GM13976 (cell line): Measurements from ENCODE around the gene AUTS2.
"Not testable (repeated sequence)": the region's sequence is repeated elsewhere in the genome, so short reads cannot be mapped to it uniquely, and the experiment has no call there.

Experiments used
- DNase-seq: peaks from one replicate; pipeline ENCODE4 v3.0.0; 2012; ENCODE audit warnings: low spot score
- CTCF ChIP-seq: IDR thresholded peaks from 2 replicates; pipeline ENCODE4 v1.5.1; 2012; ENCODE audit warnings: borderline replicate concordance, mild to moderate bottlenecking; ENCODE audit not compliant: insufficient read depth; ENCODE audit errors: extremely low read depth, missing control alignments, control extremely low read depth
- in situ Hi-C: fragments of 300-500 bp; cut with MboI; formaldehyde crosslinking; loops from one replicate; pipeline ENCODE4 v1.12.0; 2022; ENCODE audit warnings: low sequenced_read_pairs, mixed read lengths, inconsistent platforms; ENCODE audit not compliant: unreplicated experiment

AUTS2 gene

GRCh38 chr7:70645876-70646351 is 1047.6 kb downstream of the AUTS2 start:
- no peak for TF ChIP-seq CTCF
- no peak for DNase-seq
- in situ Hi-C loops: no loop called here

GRCh38 chr7:70646536-70647248 is 1048.4 kb downstream of the AUTS2 start:
- in situ Hi-C loops: no loop called here
- DNase-seq: no peak
- no peak for TF ChIP-seq CTCF

- TF ChIP-seq CTCF: no peak
- DNase-seq: peak; percentile 68
- in situ Hi-C loops: no loop called here
Measured at GRCh38 chr7:70647801-70648498, 1049.7 kb downstream of the AUTS2 start.

GRCh38 chr7:70648499-70648861 is 1050.2 kb downstream of the AUTS2 start:
- DNase-seq, in situ Hi-C loops: not testable (repeated sequence)

GRCh38 chr7:70649323-70649722 is 1051.0 kb downstream of the AUTS2 start:
- in situ Hi-C loops: no loop called here
- DNase-seq: no peak
- no peak for TF ChIP-seq CTCF

GRCh38 chr7:70654146-70654545 is 1055.9 kb downstream of the AUTS2 start:
- in situ Hi-C loops: no loop called here
- no peak for TF ChIP-seq CTCF

GRCh38 chr7:70654979-70655378 is 1056.7 kb downstream of the AUTS2 start:
- TF ChIP-seq CTCF: no peak
- no peak for DNase-seq
- in situ Hi-C loops: no loop called here

More at GRCh38 chr7:70654146-70654545, 1055.9 kb downstream of the AUTS2 start:
- DNase-seq: no peak
